ENCODE data around the gene CHDH.

Gene CHDH

GRCh38 chr3:53768478-53769459, 77.5 kb downstream of the CHDH start:
- DNase-seq (ENCODE audit: low spot score in 2 of 2) (no peak), ATAC-seq (ENCODE audit: low read depth) (no peak)
- H3K4me1 Mint-ChIP-seq = peaks cover 4% of the 10 kb centered on the region

DNA sequence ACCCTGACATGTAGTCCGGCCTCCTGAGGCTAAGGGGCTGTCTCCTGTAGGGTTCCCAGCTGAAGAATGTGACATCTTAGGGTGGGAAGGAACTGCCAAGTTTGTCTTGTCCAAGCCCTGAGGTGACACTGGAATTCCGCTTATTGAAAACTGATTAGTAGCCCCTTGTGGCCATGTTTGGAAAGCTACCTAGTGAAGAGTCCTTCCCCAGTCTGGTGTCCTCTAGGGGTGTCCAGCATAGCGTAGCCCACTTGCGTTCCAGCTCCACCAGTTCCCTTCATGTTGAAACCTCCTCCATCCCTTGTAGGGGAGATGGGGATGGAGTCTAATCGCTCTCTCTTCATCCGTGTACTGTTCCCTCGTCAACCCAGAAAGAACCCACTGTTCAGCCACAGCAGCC, 79.5 kb downstream of the CHDH start:
- H3K4me3 Mint-ChIP-seq = no peak overlapping the region
- H3K4me1 Mint-ChIP-seq = no peaks in the 10 kb centered on the region
- H3K36me3 Mint-ChIP-seq = no peaks in the 10 kb centered on the region
- H3K9me3 Mint-ChIP-seq = no peaks in the 10 kb centered on the region
- H3K27ac Mint-ChIP-seq = no peak overlapping the region
- ATAC-seq (ENCODE audit: low read depth) (no peak), DNase-seq (ENCODE audit: low spot score in 2 of 2) (no peak)
- peaks cover 2% of the 10 kb centered on the region for H3K27me3 Mint-ChIP-seq

More at GRCh38 chr3:53768478-53769459, 77.5 kb downstream of the CHDH start:
- H3K27ac Mint-ChIP-seq = no peak overlapping the region
- no peaks in the 10 kb centered on the region for H3K36me3 Mint-ChIP-seq
- H3K27me3 Mint-ChIP-seq = peaks cover 2% of the 10 kb centered on the region
- H3K9me3 Mint-ChIP-seq = no peaks in the 10 kb centered on the region
- no peak overlapping the region for H3K4me3 Mint-ChIP-seq

- Mint-ChIP-seq H3K4me1 (no peaks in the 10 kb centered on the region), H3K9me3 (no peaks in the 10 kb centered on the region), H3K4me3 (no peak overlapping the region), H3K27ac (no peak overlapping the region), H3K36me3 (no peaks in the 10 kb centered on the region), H3K27me3 (peaks cover 2% of the 10 kb centered on the region)
- DNase-seq (ENCODE audit: low spot score in 2 of 2) (no peak), ATAC-seq (ENCODE audit: low read depth) (no peak)
Measured at GRCh38 chr3:53765753-53766152, 80.5 kb downstream of the CHDH start.

DNA sequence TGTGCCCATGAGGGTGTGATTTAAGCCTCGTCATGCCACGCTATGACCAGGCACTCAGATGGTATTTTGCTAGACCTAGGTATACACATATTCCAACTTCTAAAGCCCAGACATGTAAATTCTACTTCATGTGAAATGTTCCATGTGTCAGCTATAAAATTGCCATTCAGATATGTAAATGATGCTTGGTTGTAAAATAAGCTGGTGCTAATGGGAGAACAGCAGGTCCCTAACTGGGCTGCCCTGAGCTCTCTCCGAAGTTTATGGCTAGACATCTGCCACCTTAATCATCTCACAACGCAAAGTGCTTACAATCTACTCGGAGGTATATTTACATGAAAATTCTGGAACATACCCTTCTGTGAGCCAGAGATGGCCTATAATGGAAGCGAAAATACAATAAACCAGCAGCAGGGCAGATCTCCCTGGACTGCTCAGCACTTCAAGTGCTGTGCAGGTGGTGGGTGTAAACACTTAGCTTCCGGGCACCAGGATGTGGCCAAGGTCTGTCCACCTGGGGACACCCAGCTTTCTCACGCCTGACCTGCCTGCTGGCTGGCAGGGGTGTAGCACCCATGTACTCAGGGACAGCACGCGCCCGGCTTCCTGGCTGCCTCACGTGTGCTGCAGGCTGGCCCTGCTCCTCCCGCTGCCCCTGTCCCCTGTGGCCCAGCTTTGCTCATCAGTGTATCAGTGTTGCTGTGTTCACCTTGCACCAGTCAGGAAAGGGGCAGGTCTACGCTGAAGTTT, 82.0 kb downstream of the CHDH start:
- H3K27me3 Mint-ChIP-seq = peaks cover 2% of the 10 kb centered on the region
- H3K9me3 Mint-ChIP-seq = no peaks in the 10 kb centered on the region
- H3K4me3 Mint-ChIP-seq = no peak overlapping the region
- ATAC-seq (ENCODE audit: low read depth) (no peak), DNase-seq (ENCODE audit: low spot score in 2 of 2) (no peak)
- no peaks in the 10 kb centered on the region for H3K4me1 Mint-ChIP-seq
- no peaks in the 10 kb centered on the region for H3K36me3 Mint-ChIP-seq
- no peak overlapping the region for H3K27ac Mint-ChIP-seq

- no peaks in the 10 kb centered on the region for H3K9me3 Mint-ChIP-seq
- H3K4me3 Mint-ChIP-seq = no peak overlapping the region
- H3K4me1 Mint-ChIP-seq = no peaks in the 10 kb centered on the region
- ATAC-seq (ENCODE audit: low read depth) (no peak), DNase-seq (ENCODE audit: low spot score in 2 of 2) (no peak)
- H3K27ac Mint-ChIP-seq = no peak overlapping the region
- H3K27me3 Mint-ChIP-seq = peaks cover 2% of the 10 kb centered on the region
- no peaks in the 10 kb centered on the region for H3K36me3 Mint-ChIP-seq
Measured at GRCh38 chr3:53763353-53763752, 82.9 kb downstream of the CHDH start.
